Fibroblast of the aortic adventitia (primary cell): ENCODE measurements around the gene POU2F1. TPM values are rescaled to one million over a fixed set of nuclear protein-coding genes. Genes with fewer than 3 reads are reported as not detected.

ENCODE experiments used
- DNase-seq: peaks from one replicate; pipeline ENCODE4 v3.0.0-alpha.2; 2010; ENCODE audit warnings: low read depth
- H3K4me3 ChIP-seq: 2 replicates; pipeline ENCODE4 v1.5.1; 2011; ENCODE audit warnings: low read depth, mild to moderate bottlenecking, control low read depth, low read length, moderate library complexity
- total RNA-seq: library from RNA; depleted of rRNA; stranded (reverse); fragments of >200 nt; gene quantifications from 2 replicates; pipeline ENCODE4 v1.2.3, GENCODE V29; 2012; ENCODE audit warnings: low replicate concordance
- TF ChIP-seq, protein P1 (sequence below): IDR thresholded peaks from 2 replicates; pipeline ENCODE4 v1.5.1; 2011; ENCODE audit warnings: mild to moderate bottlenecking, low read length, control low read depth, inconsistent platforms; ENCODE audit not compliant: insufficient read depth

The POU2F1 gene
- total RNA-seq, 1 donor: 10.7 TPM

DNA sequence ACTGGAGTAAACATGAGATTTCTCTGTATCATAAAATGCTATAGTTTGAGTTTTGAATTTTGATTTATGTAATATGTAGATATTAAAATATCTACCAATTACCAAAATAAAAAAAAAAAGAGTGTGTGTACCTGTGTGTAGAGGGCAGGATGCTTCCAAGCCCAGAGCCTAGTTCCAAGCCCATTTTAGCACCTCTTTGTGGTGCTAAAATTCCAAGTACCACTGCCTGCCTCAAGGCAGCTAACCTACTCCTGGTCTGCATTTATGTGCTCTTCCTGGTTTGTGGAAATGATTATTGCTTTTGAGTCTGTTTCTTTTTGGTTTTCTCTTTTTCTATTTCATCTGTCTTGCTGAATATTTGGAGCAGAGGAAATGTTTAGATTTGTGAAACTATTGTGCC, 8.7 kb upstream of the POU2F1 start:
- no peak for DNase-seq
- TF ChIP-seq, protein P1, sequence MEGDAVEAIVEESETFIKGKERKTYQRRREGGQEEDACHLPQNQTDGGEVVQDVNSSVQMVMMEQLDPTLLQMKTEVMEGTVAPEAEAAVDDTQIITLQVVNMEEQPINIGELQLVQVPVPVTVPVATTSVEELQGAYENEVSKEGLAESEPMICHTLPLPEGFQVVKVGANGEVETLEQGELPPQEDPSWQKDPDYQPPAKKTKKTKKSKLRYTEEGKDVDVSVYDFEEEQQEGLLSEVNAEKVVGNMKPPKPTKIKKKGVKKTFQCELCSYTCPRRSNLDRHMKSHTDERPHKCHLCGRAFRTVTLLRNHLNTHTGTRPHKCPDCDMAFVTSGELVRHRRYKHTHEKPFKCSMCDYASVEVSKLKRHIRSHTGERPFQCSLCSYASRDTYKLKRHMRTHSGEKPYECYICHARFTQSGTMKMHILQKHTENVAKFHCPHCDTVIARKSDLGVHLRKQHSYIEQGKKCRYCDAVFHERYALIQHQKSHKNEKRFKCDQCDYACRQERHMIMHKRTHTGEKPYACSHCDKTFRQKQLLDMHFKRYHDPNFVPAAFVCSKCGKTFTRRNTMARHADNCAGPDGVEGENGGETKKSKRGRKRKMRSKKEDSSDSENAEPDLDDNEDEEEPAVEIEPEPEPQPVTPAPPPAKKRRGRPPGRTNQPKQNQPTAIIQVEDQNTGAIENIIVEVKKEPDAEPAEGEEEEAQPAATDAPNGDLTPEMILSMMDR: no peak
- no peak overlapping the region for H3K4me3 ChIP-seq

DNA sequence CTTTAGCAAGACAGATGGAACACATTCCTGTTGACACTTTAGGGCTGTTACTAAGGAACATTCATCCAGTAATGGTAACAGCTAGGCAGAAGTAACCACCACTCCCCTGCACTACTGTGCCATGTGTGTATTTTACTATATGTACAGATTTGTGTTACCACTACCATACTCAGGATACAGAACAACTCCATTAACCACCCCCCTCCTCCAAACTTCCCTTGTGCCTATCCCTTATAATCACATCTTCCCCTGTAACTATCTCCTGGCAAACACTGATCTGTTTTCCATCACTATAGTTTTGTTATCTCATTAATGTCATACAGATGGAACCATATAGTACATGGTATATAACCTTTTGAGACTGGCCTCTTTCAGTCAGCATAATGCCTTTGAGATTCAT, 3.9 kb upstream of the POU2F1 start:
- TF ChIP-seq, protein P1: no peak
- no peak overlapping the region for H3K4me3 ChIP-seq
- no peak for DNase-seq

DNA sequence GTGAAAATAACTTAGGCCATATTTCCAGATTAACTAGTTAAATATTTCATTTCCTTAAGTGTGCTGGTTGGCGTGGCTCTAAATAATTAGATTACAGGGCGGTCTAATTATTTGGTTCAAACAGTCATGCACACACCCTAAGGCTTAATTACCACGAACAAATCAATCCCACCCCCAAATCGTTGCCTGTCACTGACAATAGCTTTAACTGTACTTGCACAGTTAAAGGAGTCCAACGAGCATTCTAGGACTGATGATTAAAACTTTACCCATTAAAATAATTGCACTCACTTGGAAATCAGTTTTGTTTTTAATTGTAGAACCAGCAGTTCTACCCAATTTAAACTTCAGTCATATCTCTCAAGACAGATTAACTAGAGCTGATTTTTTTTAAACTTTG, 1.5 kb upstream of the POU2F1 start:
- H3K4me3 ChIP-seq: no peak overlapping the region
- DNase-seq: no peak
- TF ChIP-seq, protein P1: no peak

DNA sequence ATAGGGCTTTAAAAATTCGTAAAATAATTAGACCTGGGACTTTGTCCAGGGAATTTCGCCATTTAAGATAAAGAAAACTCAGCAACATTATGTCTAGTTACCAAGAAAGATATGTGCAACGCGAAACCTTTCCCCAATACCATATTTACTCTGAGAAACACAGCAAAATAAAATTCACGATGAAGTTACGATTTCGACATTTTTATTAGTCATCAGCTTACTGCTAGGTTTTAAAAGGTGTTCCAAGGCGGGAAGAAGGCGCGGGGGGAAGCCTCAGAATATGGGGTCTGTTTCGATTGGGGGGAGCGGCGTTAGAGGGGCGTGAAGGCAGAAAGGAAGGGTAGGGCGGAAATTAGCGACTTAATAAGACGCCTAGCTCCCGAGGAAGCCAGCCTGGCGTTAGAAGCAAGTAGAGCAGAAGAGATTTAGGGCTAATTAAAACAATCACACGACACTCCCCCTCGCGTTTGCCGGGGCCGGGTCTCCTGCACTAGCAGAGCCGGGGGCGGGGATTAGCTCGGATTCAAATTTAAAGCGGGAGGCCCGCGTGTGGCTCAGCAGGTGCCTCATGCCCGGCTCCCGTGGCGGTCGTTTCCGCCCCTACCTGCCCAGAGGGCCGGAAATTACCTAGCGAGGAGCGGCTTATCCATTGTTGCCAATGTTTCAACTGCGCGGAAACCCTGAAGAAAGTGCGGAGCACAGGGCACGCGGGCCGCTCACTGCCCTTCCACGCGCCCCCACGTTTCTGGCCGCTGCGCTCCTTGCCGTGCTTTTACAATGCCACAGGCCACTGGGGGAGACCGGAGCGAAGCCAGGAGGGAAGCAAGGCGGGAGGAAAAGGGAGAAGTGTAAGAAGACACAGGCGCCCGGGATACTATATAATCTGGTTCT, 795 bp upstream of the POU2F1 start:
- TF ChIP-seq, protein P1: peak; percentile 21
- peak; percentile 44 for DNase-seq
- H3K4me3 ChIP-seq: peak overlapping the region; percentile 99

DNA sequence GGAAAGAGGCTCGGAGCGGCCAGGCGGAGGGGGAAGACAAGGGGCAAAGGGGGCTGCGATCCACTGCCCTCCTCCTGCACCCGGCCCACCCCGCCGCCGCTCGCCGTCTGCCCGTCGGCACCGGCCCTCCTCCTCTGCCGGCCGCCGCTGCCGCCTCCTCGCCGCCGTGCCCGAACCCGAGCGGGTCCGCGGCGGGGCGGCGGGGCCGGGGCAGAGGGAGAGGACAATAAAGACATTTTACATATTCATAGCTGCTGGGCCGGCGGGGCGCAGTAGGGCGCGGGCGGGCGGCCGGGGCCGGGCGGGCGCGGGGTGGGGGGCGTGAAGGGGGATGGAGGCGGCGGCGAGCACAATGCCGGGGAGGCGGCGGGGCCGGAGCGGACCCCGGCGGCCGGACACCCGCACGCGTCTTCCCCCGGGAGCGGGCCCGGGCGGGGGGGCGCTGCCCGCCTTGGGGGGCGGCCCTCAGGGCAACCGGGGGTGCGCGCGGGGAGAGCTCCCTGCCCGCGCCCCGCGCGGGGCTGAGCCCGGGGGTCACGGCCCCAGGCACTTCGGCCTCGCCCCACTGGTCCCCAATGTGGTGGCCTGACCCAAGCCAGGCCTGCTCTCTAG, 546 bp downstream of the POU2F1 start:
- DNase-seq: no peak
- TF ChIP-seq, protein P1: no peak
- peak overlapping the region; percentile 74 for H3K4me3 ChIP-seq

DNA sequence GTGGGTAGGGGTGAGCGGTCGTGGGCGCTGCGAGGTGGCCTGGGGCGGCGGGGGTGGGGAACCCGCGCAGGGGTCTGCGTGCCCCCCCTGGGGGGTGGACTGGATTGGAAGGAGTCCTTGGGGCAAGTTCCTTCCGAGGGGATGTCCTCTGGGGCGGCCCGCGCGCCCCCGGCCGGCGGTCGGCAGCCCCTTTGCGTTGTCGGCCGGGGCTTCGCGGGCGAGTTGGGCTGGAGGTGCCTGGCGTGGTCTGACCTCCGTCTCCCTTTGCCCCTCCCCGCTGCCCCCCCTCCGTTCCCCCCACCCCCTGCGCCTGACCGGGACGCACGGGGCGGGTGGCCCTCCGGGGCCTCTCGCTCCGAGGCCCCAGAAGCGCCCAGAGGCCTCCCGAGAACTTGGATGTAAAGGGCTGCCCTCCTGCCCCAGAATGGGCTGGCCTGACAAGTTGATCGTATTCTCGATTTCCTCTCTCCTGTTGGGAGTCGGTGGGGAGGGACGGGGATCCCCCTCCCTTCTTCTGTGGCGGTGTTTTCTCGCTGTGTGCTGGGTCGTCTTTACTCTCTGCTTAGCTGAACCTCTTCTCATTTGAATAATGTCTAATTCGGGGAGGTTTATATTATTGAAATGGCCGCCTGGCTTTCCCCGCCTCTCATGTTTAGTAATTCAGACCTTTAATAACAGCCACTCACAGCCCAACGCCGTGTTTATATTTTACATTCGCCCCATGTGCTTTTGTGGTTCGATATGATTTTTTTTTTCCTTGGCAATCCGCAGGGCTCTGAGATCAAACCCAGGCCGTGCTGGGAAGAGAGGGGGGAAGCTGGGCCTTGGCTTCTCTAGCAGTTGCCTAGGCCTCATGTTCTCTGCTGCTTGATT, 1.3 kb downstream of the POU2F1 start:
- DNase-seq: peak; percentile 75
- peak overlapping the region; percentile 74 for H3K4me3 ChIP-seq
- TF ChIP-seq, protein P1: no peak
